Measurements from ENCODE around the gene SNX22.

Gene SNX22

DNA sequence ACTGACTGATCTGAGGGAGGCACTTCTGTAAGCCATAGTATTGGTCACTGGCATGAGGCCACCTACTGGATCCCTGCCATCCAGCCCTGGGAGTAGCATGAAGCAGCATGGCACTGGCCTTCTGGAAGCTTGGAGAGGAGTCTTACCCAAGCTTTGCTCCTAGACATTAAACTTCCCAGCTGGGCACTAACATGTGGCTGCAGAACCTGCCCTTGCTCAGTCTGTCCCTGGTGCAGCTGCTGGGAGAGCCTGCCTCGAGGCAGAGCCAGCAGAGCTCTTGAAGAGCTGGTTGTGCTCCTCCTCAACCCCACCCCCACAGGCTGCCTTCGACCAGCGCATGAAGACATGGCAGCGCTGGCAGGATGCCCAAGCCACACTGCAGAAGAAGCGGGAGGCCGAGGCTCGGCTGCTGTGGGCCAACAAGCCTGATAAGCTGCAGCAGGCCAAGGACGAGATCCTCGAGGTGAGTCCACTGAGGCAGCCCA lies 17.1 kb upstream of the SNX22 start:
- DNase-seq, result no peak

DNA sequence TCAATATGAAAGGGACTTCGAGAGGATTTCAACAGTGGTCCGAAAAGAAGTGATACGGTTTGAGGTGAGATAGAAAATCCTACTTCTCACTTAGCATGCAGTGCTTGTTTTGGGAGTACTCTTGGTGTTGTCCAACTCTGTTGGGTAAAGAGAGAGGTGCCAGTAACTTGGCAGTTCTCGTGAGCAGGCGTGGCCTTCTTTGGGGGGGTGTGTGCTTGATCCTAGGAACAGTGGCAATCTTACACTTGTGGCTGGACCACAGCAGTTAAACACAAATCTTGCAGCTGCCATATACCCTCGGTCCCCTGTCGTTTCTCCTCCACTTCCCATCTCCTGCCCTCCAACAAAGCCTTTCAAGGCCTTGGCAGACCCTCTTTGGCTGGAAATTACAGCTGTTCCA lies 15.2 kb upstream of the SNX22 start:
- DNase-seq, result no peak

DNA sequence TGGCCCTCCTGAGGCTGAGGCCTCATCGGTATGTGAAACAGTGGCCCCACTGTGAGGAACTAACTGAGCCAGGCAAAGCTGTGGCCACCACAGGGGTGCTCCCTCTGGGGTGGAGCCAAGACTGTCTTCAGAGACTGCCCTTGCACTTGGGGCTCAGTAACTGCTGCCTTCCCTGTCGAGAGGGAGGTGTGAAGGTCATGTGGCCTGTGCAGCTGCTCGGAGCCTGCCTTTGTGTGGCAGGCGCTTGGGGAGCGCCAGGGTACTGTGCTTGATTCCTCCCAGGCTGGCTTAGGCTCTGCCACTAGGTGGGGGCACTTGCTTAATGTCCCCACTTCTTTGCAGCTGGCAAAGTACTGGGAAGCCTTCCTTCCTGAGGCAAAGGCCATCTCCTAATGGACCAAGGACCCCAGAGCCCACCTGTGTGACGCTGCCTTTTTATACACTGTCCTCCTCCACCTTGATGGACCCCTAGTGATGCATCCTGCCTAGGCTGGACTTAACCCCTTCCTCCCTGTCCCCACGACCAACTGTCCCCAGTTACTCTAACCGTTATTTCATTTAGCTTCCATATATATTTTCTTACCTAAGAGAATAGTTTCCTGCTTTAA lies 14.2 kb upstream of the SNX22 start:
- DNase-seq, result no peak

DNA sequence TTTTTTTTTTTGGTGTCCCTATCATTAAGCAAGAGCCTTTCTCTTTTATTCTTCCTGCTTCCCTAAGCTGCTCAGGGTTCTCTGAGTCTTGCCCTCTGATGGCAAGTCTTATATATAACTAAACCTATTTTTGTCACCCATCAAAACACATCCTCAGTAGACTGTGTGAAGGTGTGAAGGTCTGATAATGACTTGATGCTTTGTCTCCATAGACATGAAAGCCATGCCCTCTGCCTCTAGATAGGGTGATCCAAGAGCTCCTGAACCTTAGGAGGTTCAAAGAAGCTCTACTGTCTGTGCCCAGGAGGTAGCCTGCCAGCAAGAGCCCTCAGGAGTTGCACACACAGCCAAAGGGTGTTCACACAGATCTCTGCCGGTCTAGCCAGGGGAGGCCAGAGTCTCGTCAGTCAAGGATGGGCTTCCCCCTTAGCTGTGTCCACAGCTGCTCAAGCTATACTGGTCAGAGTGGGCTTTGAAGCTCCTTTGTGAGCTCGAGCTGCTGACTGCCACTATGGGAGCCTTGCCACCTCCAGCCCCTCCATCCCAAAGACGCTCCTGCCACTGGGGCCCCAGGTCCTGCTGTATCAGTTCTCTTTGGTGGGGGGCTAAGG lies 13.1 kb upstream of the SNX22 start:
- DNase-seq, result no peak

DNA sequence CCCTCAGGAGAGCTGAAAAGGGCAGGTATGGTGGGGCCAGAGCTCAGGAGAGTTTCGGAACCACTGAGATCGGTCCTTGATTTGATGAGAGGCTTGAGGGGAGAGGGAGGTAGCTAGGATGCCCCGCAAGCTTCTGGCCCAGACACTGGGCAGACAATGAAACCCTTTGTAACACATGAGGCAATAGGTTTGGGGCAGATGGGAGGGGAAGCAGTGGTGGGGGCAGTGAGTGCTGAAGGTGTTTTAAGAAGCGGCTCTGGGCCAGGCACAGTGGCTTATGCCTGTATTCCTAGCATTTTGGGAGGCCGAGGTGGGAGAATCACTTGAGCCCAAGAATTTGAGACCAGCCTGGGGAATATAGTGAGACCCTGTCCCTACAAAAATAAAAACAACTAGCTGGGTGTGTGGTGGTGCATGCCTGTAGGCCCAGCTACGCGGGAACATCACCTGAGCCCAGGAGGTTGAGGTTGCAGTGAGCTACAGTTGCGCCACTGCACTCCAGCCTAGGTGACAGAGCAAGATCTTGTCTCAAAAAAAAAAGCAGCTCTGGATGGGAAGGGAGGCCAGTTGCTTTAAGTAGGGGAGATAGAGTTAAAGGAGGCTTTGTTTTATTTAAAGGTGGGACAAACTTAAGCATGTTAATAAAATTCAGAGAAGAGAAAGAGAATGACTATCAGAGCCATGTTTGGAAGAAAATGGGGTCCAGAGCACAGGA lies 9.6 kb upstream of the SNX22 start:
- no peak for DNase-seq

DNA sequence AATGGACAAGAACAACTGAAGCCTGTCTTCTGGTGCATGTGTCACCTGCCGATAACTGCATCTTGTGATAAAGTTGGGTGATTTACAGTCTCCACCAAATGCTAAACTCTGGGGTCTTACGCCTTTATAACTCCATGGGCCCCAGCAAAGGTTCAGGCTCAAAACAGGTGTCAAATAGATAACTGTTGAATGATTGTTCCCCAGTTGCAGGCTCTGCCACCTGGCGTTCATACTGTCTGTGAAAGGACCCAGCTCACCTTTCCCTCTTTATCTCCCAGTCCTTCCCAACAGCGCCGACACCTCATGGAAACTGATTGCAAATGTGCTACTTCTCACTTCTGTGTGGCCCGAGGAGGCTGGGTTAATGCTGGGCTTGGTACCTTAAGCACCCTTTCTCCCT lies 8.3 kb upstream of the SNX22 start:
- no peak for DNase-seq

DNA sequence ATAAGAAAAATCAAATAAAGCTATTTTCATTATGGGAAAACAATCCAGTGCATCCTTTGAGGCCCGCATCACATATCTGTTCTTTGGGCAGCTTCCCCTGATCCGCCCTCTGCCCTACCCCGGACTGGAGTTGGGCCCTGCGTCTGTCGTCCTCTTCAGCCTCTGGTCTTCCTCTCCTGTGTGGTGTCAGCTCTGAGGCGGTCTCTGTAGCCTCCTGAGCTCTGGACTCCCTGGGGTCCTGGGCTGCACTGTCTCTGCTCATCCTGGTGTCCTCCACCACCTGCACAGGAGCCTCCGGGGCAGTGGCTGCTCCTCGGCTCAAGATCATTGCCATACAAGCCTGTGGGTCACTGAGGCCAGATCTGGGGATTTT lies 7.4 kb upstream of the SNX22 start:
- DNase-seq, result no peak

DNA sequence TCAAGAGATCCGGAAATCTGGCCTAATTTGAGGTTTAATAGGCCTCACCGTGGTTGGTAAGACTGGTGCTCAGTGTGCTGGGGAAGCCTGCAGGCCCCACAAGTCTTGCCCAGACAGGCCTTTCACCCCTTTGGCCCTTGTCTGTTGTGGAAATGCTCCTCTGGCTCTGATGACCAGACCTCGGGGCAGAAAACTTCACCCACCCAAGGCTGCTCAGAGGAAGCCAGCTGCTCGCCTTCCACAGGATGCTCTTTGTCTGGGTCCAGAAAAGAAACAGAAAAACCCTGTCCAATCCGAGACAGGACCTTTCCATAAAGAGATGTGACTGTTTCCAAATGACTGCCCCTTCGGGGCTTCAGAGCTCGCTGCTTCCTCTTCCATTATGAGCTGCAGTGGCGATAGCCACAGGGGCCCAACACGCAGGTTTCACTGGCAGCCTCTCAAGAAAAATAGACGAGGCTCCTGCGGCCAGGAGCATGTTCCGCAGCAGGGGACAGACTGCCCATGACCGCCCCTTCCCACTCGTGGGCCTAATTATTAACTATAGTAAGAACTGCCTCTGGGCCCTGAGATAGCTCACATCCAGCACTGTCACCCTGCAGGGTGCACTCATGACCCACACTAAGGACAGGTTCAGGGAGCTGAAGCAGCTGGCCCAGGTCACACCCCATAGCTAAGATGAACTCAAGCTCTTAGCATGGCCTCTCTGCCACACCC lies 6.8 kb upstream of the SNX22 start:
- DNase-seq, result no peak

DNA sequence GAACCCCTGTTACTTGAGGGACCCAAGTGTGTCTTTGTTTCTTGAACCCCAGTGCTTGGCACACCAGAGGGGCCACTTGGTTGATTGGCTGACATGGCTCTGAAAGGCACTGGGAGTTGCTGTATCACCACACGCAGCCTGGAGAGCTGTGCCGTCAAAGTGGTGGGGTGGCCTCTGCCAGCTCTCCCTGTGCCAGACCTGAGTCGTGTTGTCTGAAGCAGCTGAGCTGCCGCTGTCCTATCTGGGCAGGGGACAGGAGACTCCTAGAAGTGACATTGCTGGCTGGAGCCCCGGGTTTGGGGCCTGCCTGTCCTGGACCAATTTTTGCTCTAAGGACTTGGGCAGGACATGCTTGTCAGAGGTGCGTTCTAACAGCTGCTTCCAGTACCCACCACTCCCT lies 5.5 kb upstream of the SNX22 start:
- DNase-seq, result no peak

DNA sequence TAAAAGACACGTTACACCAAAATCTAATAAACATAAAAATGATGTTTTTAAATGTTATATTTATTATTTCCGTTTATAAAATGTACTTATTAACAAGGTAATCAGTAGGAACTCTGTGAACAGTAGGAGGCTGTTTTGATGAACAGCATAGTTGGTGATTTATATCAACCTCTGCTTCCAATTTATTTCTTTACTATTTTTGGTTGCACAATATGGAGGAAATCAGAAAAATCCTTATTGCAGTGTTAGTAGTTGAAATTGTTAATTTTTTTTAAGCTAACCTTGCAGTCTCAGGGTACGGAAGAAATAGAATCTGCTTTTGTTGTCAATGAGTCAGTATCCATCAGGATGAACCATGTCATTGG lies 5.0 kb upstream of the SNX22 start:
- DNase-seq, result no peak

DNA sequence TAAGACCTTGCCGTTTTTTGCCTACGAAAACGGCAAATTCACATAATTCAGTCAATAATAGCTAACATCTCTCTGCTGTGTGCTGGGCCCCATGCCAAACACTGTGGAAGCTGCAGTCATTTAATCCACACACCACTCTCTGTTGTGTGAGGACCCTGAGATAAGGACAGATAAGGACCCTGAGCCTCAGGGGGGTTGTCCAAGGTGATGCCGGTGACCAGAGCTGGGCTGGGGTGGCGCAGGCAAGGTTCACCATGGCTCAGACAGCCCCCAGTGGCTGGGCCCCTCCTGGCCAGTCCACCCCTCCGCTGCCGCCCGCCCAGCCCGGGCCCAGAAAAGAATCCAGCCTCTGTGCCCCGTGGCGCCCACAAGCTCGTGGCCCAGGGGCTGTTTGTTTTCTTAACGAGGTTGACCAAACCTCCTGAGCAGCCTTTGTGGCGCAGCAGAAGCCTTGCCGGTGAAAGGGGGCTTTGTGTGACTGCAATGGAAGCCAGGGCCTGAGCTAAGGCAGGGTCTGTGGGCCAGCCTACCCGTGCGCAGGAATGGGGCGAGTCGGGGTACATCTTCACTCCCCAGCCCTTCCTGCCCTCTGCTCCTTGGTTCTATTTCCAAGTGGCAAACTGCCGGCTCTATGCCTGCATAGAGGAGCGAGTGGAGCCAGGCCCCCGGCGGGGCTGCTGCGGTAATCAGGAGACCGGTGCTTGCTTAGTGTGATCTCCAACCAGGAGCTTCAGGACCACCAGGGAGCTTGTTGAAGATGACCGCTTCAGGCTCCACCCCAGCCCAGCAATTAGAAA lies 4.4 kb upstream of the SNX22 start:
- no peak for DNase-seq

DNA sequence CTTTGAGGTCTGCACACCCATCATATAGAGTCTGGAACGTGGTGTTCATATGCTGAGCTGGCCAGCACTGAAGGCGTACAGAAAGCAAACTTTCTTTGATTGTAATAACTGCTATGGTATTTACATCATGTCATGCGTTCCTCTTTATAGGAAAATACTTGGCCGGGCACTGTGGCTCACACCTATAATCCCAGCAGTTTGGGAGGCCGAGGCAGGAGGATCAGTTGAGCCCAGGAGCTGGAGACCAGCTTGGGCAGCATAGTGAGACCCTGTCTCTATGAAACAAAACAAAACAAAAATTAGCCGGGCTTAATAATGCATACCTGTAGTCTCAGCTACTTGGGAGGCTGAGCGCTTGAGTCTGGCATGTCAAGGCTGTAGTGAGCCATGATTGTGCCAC lies 3.4 kb upstream of the SNX22 start:
- no peak for DNase-seq

DNA sequence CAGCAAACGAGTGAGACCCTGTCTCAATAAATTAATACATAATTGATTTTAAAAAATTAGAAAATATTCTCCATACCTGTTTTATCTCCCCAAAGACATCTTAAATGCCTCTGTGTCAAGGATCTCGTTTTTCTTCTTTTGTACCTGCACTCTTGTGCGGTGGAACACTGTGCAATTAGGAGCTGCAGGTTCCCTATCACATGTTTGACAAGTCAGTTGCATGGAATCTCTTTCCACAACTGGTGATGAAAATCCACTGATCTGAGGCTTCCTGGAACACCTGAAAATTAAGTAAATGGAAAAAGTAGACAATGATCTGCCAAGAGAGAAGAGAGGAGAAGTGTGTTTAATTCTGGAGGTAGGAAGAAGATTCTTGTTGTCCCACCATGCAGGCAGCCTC lies 3.0 kb upstream of the SNX22 start:
- no peak for DNase-seq

DNA sequence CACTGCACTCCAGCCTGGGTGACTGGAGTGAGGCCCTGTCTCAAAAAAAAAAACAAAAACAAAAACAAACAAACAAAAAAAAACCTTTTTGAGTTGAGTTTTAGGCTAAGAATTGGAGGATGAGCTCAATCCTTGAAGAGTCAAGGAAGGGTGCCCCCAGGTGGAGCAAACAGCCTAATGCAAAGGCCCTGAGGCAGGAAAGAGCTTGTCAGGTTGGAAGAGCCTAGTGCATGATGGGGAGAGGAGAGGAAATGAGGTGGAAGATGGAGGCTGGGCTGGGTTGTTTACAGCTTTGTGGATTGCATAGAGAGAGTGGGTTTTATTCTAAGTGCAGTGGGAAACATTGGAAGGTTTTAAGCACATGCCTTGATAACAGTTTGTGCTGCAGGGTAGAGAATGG lies 2.1 kb upstream of the SNX22 start:
- no peak for DNase-seq

DNA sequence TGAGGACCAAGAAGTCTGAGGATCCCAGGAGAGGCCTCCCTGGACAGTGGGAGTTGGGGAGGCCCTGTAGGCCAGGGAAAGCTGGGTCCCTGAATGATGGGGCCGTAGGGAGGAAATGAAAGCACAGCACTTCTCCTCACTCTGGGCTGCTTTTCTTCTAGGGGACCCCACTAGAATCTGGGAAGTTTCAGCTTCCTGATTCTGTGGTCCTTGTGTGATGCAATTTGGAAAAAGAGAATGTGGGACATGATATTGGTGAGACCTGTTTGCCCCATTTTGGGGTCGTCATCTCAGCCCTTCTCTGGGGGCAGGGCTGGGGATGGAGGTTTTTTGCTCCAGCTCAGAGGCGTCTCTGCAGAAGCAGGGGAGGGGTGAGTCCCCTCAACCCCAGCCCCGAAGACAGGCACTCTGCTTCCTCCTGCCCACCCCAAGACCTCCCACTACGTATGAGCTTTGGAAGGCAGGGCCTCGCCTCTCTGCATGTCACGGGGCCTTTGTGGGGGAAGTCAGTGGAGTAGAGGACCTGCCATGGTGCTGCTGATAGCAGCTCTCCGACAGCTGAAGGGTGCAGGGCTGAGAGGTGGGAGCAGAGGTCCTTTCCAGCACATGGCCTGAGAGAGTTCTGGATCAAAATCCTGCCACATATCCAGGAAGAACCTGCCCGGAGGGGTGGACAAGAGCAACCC lies 1.5 kb upstream of the SNX22 start:
- DNase-seq, result no peak

DNA sequence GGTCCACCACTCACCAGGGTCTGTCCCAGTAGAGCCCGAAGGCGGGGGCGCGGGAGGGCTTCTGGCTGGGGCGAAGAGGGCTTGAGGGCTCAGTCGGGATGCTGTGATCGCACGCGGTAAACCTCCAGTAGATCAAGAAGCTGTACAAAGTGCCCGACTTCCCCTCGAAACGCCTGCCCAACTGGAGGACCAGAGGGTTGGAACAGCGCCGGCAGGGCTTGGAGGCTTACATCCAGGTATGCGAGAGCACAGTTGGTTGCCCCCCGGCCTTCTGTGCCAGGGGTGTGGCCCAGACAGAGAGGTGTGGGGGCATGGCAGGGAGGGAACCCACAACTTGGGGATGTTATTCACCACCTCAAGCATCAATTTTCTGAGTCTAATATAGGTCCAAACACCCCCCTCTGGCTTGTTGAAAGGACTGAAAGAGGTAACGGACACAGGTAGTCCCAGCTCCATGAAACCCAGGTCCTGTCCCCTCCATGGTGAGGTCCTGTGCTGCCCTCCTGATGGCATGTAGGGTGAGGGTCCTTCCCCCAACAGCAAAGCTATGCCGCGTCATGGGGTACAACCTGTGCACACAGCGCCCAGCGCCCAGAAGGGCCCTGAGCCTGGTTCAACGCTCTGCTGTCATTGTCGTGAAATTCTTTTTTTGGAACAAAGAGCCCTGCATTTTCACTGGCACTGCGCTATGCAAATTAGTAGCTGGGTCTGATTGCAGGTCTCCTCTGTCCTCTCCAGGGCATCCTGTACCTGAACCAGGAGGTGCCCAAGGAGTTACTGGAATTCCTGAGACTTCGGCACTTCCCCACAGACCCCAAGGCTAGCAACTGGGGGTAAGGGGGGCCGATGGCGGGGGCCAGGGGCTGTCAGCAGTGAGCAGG lies 1.2 kb downstream of the SNX22 start:
- no peak for DNase-seq

DNA sequence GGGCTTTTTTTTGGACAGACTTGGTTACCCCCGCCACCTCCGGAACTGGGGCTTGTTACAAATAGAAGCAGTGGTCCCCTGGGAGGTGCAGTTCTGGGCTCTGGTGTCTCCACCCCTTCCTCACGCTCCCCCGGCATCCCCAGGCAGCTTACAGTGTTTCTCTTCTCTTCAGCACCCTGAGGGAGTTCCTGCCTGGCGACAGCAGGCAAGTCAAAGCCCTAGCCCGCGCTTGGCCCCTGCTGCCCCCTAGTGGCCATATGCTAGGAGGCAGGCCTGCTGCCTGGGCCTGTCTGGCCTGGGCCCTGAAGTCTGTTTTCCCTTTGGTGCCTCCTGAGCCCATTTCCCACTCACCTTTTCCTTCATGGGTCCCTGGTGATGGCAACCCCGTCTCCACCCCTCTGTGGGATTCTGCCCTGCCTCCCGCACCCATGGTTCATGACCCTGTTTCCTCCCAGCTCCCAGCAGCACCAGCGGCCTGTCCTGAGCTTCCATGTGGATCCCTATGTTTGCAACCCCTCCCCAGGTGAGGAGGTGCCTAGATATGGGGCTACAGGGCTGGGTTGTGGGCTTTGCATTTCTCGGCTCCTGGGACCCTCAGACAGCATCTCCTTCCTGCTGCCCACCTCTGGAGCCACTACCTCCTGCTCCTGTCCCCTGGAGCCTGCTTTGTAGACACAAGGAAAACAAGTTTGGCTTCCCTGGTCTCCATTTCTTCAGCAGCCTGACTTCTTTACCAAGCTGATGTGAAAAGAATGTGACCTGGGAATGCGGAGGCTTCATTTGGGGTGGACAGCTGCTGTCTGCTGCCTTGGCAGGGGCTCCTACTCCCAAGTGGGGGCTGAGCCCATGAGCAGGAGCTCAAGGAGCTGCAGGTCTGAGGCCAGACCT lies 2.2 kb downstream of the SNX22 start:
- peak; percentile 82 for DNase-seq

DNA sequence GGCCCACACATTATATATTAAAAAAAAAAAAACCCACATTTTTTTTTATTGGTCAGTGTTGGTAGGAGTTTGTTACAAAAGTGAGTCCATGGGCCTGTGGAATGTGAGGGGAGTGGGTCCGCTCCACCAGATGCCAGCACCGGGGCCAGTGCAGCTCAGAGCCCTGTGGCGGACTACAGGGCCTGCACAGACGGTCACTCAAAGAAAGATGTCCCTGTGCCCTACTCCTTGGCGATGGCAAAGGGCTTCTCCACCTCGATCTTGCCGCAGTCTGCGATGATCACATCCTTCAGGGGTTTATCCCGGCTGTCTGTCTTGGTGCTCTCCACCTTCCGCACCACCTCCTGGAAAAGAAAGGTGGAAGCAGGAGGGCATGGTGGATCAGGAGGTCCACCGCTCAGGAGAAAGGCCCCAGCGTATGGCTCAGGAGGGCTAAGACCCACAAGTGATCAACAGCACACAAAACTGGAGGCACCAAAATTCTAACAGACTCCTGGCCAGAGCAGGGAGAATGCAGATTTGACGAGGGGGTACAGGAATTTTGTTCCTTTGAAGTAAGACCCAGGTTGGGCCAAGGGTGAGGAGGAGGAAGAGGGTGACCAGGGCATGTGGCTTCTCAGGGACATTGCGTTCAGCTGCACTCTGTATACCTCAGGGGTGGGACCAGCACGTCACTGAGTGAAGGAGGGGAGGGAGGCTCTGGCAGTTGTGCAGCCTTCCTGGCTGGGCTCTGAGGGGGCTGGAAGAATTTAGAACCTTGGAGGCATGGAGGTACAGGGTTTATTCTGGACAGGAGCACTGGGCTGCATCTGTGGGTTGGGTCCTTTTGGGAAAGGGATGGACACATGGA lies 4.5 kb downstream of the SNX22 start:
- no peak for DNase-seq

Measured in fibroblast of skin of back (primary cell).